Neural crest cell (in vitro differentiated cells): ENCODE results near the gene PDILT. TPM values are rescaled to one million over a fixed set of nuclear protein-coding genes. Genes with fewer than 3 reads are reported as not detected.
"Not testable (repeated sequence)": the region's sequence is repeated elsewhere in the genome, so short reads cannot be mapped to it uniquely, and the experiment has no call there.

Experiments
- DNase-seq: peaks from one replicate; pipeline ENCODE4 v3.0.0; 2021; ENCODE audit warnings: low read depth, mixed read lengths, low spot score
- H3K27ac Mint-ChIP-seq: one replicate; pipeline ENCODE4 v1.8.0; 2021; ENCODE audit warnings: mild to moderate bottlenecking, mixed read lengths; ENCODE audit not compliant: unreplicated experiment
- H3K27me3 Mint-ChIP-seq: 2 replicates; pipeline ENCODE4 v1.8.0; 2021; ENCODE audit warnings: low read depth, mild to moderate bottlenecking, mixed read lengths
- H3K36me3 Mint-ChIP-seq: 2 replicates; pipeline ENCODE4 v1.8.0; 2021; ENCODE audit warnings: low read depth, mild to moderate bottlenecking, mixed read lengths
- H3K4me1 Mint-ChIP-seq: 2 replicates; pipeline ENCODE4 v1.8.0; 2021; ENCODE audit warnings: mixed read lengths
- H3K4me3 Mint-ChIP-seq: one replicate; pipeline ENCODE4 v1.8.0; 2021; ENCODE audit warnings: mild to moderate bottlenecking, mixed read lengths
- H3K9me3 Mint-ChIP-seq: 2 replicates; pipeline ENCODE4 v1.8.0; 2021; ENCODE audit warnings: mixed read lengths
- CTCF ChIP-seq: fragments of 200-600 bp; sonication (generic); conservative IDR thresholded peaks from 2 replicates; pipeline ENCODE4 v1.5.0; 2021; ENCODE audit warnings: antibody characterized with exemption, mild to moderate bottlenecking
- total RNA-seq: library from RNA; stranded (reverse); gene quantifications from 2 replicates; pipeline ENCODE4 v1.2.1, GENCODE V29; 2021

PDILT gene
- total RNA-seq, 1 donor from 2014 or later, result not detected

GRCh38 chr16:20318006-20318405 lies 86.5 kb downstream of the PDILT start:
- peaks cover 83% of the 10 kb centered on the region for H3K27me3 Mint-ChIP-seq
- no peak for DNase-seq
- no peaks in the 10 kb centered on the region for H3K9me3 Mint-ChIP-seq
- H3K4me3 Mint-ChIP-seq, result no peak overlapping the region
- no peaks in the 10 kb centered on the region for H3K36me3 Mint-ChIP-seq
- TF ChIP-seq CTCF, result no peak
- H3K27ac Mint-ChIP-seq, result no peak overlapping the region
- H3K4me1 Mint-ChIP-seq, result no peaks in the 10 kb centered on the region

- Mint-ChIP-seq H3K27ac (no peak overlapping the region), H3K4me1 (no peaks in the 10 kb centered on the region), H3K36me3 (no peaks in the 10 kb centered on the region), H3K27me3 (peaks cover 81% of the 10 kb centered on the region), H3K4me3 (no peak overlapping the region), H3K9me3 (no peaks in the 10 kb centered on the region)
- no peak for TF ChIP-seq CTCF
- no peak for DNase-seq
Measured at GRCh38 chr16:20317117-20317516, 87.4 kb downstream of the PDILT start.

- H3K9me3 Mint-ChIP-seq, result no peaks in the 10 kb centered on the region
- H3K27me3 Mint-ChIP-seq, result peaks cover 81% of the 10 kb centered on the region
- no peak for DNase-seq
- no peak for TF ChIP-seq CTCF
- no peaks in the 10 kb centered on the region for H3K4me1 Mint-ChIP-seq
- no peak overlapping the region for H3K27ac Mint-ChIP-seq
- H3K36me3 Mint-ChIP-seq, result no peaks in the 10 kb centered on the region
- H3K4me3 Mint-ChIP-seq, result no peak overlapping the region
Measured at GRCh38 chr16:20316715-20317114, 87.8 kb downstream of the PDILT start.

- H3K9me3 Mint-ChIP-seq, result no peaks in the 10 kb centered on the region
- H3K27ac Mint-ChIP-seq, result no peak overlapping the region
- DNase-seq, result no peak
- peaks cover 78% of the 10 kb centered on the region for H3K27me3 Mint-ChIP-seq
- no peaks in the 10 kb centered on the region for H3K36me3 Mint-ChIP-seq
- no peak overlapping the region for H3K4me3 Mint-ChIP-seq
- TF ChIP-seq CTCF, result no peak
- H3K4me1 Mint-ChIP-seq, result no peaks in the 10 kb centered on the region
Measured at GRCh38 chr16:20315764-20316163, 88.8 kb downstream of the PDILT start.

- Mint-ChIP-seq H3K36me3 (no peaks in the 10 kb centered on the region), H3K9me3 (no peaks in the 10 kb centered on the region), H3K4me3 (no peak overlapping the region), H3K27ac (no peak overlapping the region), H3K4me1 (no peaks in the 10 kb centered on the region), H3K27me3 (peaks cover 71% of the 10 kb centered on the region)
- no peak for TF ChIP-seq CTCF
- no peak for DNase-seq
Measured at GRCh38 chr16:20314575-20314974, 90.0 kb downstream of the PDILT start.

- peaks cover 65% of the 10 kb centered on the region for H3K27me3 Mint-ChIP-seq
- H3K36me3 Mint-ChIP-seq, result no peaks in the 10 kb centered on the region
- no peaks in the 10 kb centered on the region for H3K4me1 Mint-ChIP-seq
- H3K4me3 Mint-ChIP-seq, result no peak overlapping the region
- no peaks in the 10 kb centered on the region for H3K9me3 Mint-ChIP-seq
- no peak for DNase-seq
- no peak for TF ChIP-seq CTCF
- no peak overlapping the region for H3K27ac Mint-ChIP-seq
Measured at GRCh38 chr16:20313741-20314140, 90.8 kb downstream of the PDILT start.

- H3K4me3 Mint-ChIP-seq, H3K9me3 Mint-ChIP-seq, H3K4me1 Mint-ChIP-seq, H3K27ac Mint-ChIP-seq, H3K36me3 Mint-ChIP-seq, DNase-seq: not testable (repeated sequence)
- peaks cover 54% of the 10 kb centered on the region for H3K27me3 Mint-ChIP-seq
Measured at GRCh38 chr16:20312536-20313095, 91.9 kb downstream of the PDILT start.
